Osteocyte (in vitro differentiated cells): ENCODE data around the gene SYNE1. TPM values are rescaled to one million over a fixed set of nuclear protein-coding genes. Genes with fewer than 3 reads are reported as not detected.

Experiments used
- DNase-seq: peaks from one replicate; pipeline ENCODE4 v3.0.0; 2021; ENCODE audit warnings: mixed read lengths; ENCODE audit not compliant: unreplicated experiment; ENCODE audit errors: extremely low spot score
- H3K27ac Mint-ChIP-seq: one replicate; pipeline ENCODE4 v1.8.0; 2021; ENCODE audit warnings: mild to moderate bottlenecking, mixed read lengths; ENCODE audit not compliant: unreplicated experiment
- H3K27me3 Mint-ChIP-seq: one replicate; pipeline ENCODE4 v1.8.0; 2021; ENCODE audit warnings: mixed read lengths; ENCODE audit not compliant: unreplicated experiment
- H3K36me3 Mint-ChIP-seq: one replicate; pipeline ENCODE4 v1.8.0; 2021; ENCODE audit warnings: mixed read lengths; ENCODE audit not compliant: unreplicated experiment
- H3K4me1 Mint-ChIP-seq: one replicate; pipeline ENCODE4 v1.8.0; 2021; ENCODE audit warnings: mixed read lengths; ENCODE audit not compliant: unreplicated experiment
- H3K4me3 Mint-ChIP-seq: one replicate; pipeline ENCODE4 v1.8.0; 2021; ENCODE audit warnings: mild to moderate bottlenecking, moderate library complexity, mixed read lengths; ENCODE audit not compliant: unreplicated experiment
- H3K9me3 Mint-ChIP-seq: one replicate; pipeline ENCODE4 v1.8.0; 2021; ENCODE audit warnings: mixed read lengths; ENCODE audit not compliant: unreplicated experiment
- total RNA-seq: library from RNA; stranded (reverse); gene quantifications from 2 replicates; pipeline ENCODE4 v1.2.1, GENCODE V29; 2021
- TF ChIP-seq, protein P1 (sequence below): fragments of 200-600 bp; sonication (generic); IDR thresholded peaks from 2 replicates; pipeline ENCODE4 v1.5.0; 2021; ENCODE audit warnings: antibody characterized with exemption, mild to moderate bottlenecking, moderate library complexity

SYNE1 gene
- total RNA-seq, 1 donor from 2014 or later: 130 TPM

DNA sequence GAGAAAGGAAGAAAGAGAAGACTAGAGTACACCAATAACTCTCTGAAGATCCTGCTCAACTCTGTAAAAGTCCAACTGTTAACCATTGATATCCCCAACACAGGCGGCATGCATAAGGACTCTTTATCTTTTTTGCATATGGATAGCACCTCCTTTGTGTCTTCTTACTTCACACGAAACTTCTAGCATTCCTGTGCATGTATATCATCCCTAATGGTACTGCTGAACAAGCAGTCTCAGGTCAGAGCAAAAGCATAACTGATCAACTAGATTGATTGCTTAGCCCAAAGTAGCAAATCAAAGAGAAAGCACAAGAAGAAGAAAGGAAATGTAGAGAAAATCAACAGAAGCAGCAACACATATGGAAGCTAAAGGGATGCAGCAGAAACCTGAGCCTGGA, 234.4 kb downstream of the SYNE1 start:
- DNase-seq: no peak
- H3K27me3 Mint-ChIP-seq: no peaks in the 10 kb centered on the region
- H3K4me3 Mint-ChIP-seq: no peak overlapping the region
- H3K9me3 Mint-ChIP-seq: no peaks in the 10 kb centered on the region
- H3K27ac Mint-ChIP-seq: peak overlapping the region; percentile 88
- H3K36me3 Mint-ChIP-seq: no peaks in the 10 kb centered on the region
- peaks cover 45% of the 10 kb centered on the region for H3K4me1 Mint-ChIP-seq
- TF ChIP-seq, protein P1, sequence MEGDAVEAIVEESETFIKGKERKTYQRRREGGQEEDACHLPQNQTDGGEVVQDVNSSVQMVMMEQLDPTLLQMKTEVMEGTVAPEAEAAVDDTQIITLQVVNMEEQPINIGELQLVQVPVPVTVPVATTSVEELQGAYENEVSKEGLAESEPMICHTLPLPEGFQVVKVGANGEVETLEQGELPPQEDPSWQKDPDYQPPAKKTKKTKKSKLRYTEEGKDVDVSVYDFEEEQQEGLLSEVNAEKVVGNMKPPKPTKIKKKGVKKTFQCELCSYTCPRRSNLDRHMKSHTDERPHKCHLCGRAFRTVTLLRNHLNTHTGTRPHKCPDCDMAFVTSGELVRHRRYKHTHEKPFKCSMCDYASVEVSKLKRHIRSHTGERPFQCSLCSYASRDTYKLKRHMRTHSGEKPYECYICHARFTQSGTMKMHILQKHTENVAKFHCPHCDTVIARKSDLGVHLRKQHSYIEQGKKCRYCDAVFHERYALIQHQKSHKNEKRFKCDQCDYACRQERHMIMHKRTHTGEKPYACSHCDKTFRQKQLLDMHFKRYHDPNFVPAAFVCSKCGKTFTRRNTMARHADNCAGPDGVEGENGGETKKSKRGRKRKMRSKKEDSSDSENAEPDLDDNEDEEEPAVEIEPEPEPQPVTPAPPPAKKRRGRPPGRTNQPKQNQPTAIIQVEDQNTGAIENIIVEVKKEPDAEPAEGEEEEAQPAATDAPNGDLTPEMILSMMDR: no peak

GRCh38 chr6:152401978-152402377, 235.2 kb downstream of the SYNE1 start:
- DNase-seq: no peak
- TF ChIP-seq, protein P1: no peak
- H3K27me3 Mint-ChIP-seq: no peaks in the 10 kb centered on the region
- peak overlapping the region; percentile 35 for H3K4me3 Mint-ChIP-seq
- H3K36me3 Mint-ChIP-seq: no peaks in the 10 kb centered on the region
- peak overlapping the region; percentile 88 for H3K27ac Mint-ChIP-seq
- H3K4me1 Mint-ChIP-seq: peaks cover 45% of the 10 kb centered on the region
- H3K9me3 Mint-ChIP-seq: no peaks in the 10 kb centered on the region

DNA sequence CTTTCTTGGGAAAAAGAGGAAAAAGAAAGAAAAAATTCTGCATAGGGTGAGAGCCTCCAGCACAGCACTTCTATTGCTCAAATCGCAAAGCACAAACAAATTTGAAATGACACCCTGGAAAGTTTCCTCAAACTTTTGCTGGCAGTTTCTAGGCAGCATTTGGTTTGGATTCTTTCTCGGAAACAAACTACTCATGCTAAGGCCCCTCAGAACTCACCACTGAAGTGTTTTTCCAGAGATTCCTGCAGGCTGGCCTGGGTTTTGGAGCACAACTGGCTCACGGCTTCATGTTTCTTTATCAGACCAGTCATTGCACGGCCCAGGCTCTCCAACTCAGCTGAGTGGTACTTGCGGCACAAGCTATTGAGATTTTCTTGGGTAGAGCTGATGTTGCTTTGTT, 237.8 kb downstream of the SYNE1 start:
- no peaks in the 10 kb centered on the region for H3K27me3 Mint-ChIP-seq
- no peaks in the 10 kb centered on the region for H3K36me3 Mint-ChIP-seq
- TF ChIP-seq, protein P1: no peak
- peak overlapping the region; percentile 69 for H3K27ac Mint-ChIP-seq
- H3K4me3 Mint-ChIP-seq: no peak overlapping the region
- H3K4me1 Mint-ChIP-seq: peaks cover 47% of the 10 kb centered on the region
- no peak for DNase-seq
- no peaks in the 10 kb centered on the region for H3K9me3 Mint-ChIP-seq

GRCh38 chr6:152398993-152399392, 238.2 kb downstream of the SYNE1 start:
- no peaks in the 10 kb centered on the region for H3K36me3 Mint-ChIP-seq
- H3K9me3 Mint-ChIP-seq: no peaks in the 10 kb centered on the region
- TF ChIP-seq, protein P1: no peak
- no peak for DNase-seq
- H3K27me3 Mint-ChIP-seq: no peaks in the 10 kb centered on the region
- peak overlapping the region; percentile 69 for H3K27ac Mint-ChIP-seq
- peaks cover 46% of the 10 kb centered on the region for H3K4me1 Mint-ChIP-seq
- no peak overlapping the region for H3K4me3 Mint-ChIP-seq

DNA sequence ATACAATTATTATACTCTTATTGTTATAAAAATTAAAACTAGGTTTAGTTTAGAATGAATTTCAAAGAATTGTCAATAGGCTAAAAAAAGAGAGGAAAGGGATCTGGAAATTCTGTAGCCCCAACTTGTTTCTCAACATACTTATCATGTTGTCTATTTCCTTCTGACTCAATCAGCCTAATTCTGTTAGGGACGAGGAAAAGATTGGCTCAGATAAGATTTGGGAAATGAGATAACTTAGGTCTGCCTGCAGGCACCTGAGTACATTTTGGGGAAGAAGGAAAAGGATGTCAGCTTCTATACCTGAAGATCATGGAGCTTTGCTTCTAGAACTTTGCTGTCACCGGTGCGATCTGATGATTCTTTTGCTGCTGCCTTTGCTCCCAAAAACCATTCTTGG, 238.8 kb downstream of the SYNE1 start:
- peaks cover 46% of the 10 kb centered on the region for H3K4me1 Mint-ChIP-seq

More for the DNA sequence above, 238.8 kb downstream of the SYNE1 start:
- Mint-ChIP-seq H3K4me3 (no peak overlapping the region), H3K9me3 (no peaks in the 10 kb centered on the region), H3K27me3 (no peaks in the 10 kb centered on the region), H3K36me3 (no peaks in the 10 kb centered on the region), H3K27ac (no peak overlapping the region)
- no peak for DNase-seq
- TF ChIP-seq, protein P1: no peak
